Lower leg skin (tissue), 3 donors: ENCODE measurements around the gene LRFN3.

ENCODE experiments used
- CTCF ChIP-seq, 3 donors: fragments of 450-650 bp; IDR thresholded peaks; one replicate each; pipeline ENCODE4 v1.5.1; 2016; ENCODE audit warnings: antibody characterized with exemption in 3 of 3, mild to moderate bottlenecking in 3 of 3, moderate library complexity in 2 of 3
- POLR2A ChIP-seq, 2 donors: fragments of 450-650 bp; IDR thresholded peaks; one replicate each; pipeline ENCODE4 v1.6.1; 2016 to 2017; ENCODE audit warnings: antibody characterized with exemption in 2 of 2, mild to moderate bottlenecking in 1 of 2, moderate library complexity in 1 of 2

GRCh38 chr19:35986664-35987570 is 50.7 kb downstream of the LRFN3 start:
- TF ChIP-seq CTCF (IDR thresholded peaks at IDR 0.05) (no peak), POLR2A (IDR thresholded peaks at IDR 0.05) (no peak)
